GM10847 (cell line): ENCODE measurements around the gene PPP1R37.

Source experiments
- POLR2A ChIP-seq: IDR thresholded peaks from 2 replicates; pipeline ENCODE4 v1.6.1; 2011; ENCODE audit not compliant: insufficient read length; ENCODE audit errors: extremely low read depth

The PPP1R37 gene

GRCh38 chr19:45156011-45156630, 63.1 kb downstream of the PPP1R37 start:
- TF ChIP-seq POLR2A, result no peak

GRCh38 chr19:45156751-45157150, 63.8 kb downstream of the PPP1R37 start:
- TF ChIP-seq POLR2A, result no peak

GRCh38 chr19:45158503-45159209, 65.7 kb downstream of the PPP1R37 start:
- no peak for TF ChIP-seq POLR2A

- TF ChIP-seq POLR2A, result no peak
Observed at GRCh38 chr19:45159210-45159970, 66.4 kb downstream of the PPP1R37 start.

GRCh38 chr19:45159971-45160324, 67.0 kb downstream of the PPP1R37 start:
- TF ChIP-seq POLR2A, result no peak

GRCh38 chr19:45160870-45161737, 68.1 kb downstream of the PPP1R37 start, which contains the start of gene NKPD1:
Gene NKPD1, minus strand, starts transcription at chr19:45160982. Its CDS starts 832 bp downstream, at chr19:45160150.
- TF ChIP-seq POLR2A, result no peak

GRCh38 chr19:45161738-45162607, 69.0 kb downstream of the PPP1R37 start:
- no peak for TF ChIP-seq POLR2A

- TF ChIP-seq POLR2A, result no peak
Observed at GRCh38 chr19:45162608-45163143, 69.7 kb downstream of the PPP1R37 start.

- no peak for TF ChIP-seq POLR2A
Observed at GRCh38 chr19:45163156-45163555, 70.2 kb downstream of the PPP1R37 start.

GRCh38 chr19:45163751-45164460, 70.9 kb downstream of the PPP1R37 start:
- TF ChIP-seq POLR2A, result no peak

GRCh38 chr19:45164577-45165335, 71.8 kb downstream of the PPP1R37 start:
- no peak for TF ChIP-seq POLR2A

GRCh38 chr19:45166723-45167252, 73.8 kb downstream of the PPP1R37 start:
- no peak for TF ChIP-seq POLR2A

- TF ChIP-seq POLR2A, result no peak
Observed at GRCh38 chr19:45168767-45169351, 75.9 kb downstream of the PPP1R37 start.
